Measurements from ENCODE around the gene MTHFS.

DNA sequence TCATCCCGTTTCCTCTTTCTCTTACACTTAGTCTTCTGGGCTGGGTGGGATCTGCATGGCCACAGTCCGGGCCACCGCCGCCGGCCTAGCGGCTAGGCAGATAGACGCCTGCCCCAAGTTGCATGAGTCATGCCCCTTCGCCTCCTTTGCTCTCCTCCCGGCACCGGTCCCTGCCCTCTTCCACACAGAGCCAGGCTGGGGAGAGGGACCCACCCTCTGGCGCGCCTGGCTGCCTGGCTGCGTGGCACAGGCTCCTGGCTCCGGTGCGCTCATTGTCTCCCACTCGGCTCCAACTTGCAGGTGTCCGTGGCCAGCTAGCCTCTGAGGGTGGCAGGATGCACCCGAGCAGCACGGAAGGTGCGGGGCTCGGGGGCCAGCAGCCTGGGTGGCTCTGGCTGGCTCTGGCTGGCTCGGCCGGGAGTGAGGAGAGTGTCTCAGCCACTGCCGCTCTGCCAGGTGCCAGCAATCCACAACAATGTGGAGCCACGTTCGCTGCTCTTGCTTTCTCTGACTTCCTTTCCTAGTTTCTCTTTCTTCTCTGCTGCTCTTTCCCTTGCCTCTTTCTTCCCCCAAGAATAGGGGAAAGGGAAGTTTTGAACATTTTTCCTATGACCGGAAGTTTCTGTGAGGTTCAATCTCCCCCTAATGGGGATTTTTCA is 22.4 kb upstream of the MTHFS start:
- TF ChIP-seq, protein P1, sequence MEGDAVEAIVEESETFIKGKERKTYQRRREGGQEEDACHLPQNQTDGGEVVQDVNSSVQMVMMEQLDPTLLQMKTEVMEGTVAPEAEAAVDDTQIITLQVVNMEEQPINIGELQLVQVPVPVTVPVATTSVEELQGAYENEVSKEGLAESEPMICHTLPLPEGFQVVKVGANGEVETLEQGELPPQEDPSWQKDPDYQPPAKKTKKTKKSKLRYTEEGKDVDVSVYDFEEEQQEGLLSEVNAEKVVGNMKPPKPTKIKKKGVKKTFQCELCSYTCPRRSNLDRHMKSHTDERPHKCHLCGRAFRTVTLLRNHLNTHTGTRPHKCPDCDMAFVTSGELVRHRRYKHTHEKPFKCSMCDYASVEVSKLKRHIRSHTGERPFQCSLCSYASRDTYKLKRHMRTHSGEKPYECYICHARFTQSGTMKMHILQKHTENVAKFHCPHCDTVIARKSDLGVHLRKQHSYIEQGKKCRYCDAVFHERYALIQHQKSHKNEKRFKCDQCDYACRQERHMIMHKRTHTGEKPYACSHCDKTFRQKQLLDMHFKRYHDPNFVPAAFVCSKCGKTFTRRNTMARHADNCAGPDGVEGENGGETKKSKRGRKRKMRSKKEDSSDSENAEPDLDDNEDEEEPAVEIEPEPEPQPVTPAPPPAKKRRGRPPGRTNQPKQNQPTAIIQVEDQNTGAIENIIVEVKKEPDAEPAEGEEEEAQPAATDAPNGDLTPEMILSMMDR (IDR thresholded peaks at IDR 0.05) = no peak
- TF ChIP-seq POLR2A (IDR thresholded peaks at IDR 0.05) = no peak
- no peak for TF ChIP-seq EP300 (IDR thresholded peaks at IDR 0.05)
